Measurements from ENCODE around the gene MRPL20. TPM values are rescaled to one million over a fixed set of nuclear protein-coding genes. Genes with fewer than 3 reads are reported as not detected.

Gene MRPL20
- total and polyA plus RNA-seq, 4 donors, result 60.1 to 181 (median 122) TPM

DNA sequence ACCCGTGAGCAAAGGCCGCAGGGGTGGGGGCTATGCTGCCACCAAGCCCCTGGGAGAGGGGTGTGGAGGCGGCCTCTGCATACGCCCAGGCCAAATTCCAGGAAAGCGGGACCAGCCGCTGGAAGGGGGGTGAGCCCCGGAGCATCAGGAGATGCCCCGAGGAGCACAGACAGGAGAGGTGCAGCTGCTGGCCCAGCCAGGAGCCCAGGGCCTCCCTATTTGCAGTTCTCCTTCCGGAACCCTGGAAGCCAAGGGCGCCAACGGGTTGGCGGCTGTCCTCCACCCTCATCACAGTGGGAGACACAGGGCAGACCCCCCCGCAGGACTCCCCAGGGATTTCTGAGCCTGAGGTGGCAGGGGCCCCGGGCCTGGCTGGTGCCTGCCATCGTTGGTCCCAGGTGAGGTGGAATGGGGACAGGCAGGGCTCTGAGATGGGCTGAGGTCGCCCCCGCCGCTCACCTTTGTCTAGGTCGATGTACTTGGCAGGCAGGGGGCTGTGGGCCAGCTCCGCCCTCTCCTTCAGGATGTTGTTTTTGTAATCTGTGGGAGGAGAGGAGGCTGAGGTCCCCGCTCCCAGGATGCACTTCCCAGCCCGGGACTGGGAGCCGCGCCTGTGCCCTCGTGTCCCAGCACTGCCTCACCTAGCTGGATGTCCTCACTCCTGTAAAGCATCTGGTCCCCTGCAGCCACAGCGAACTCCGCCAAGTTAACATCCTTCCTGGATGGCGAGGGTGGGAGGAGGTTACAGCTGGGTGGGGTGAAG lies 53.5 kb downstream of the MRPL20 start:
- 36 to 38% methylated on average over 26 to 28 of the region's 28 CpGs for WGBS, 2 donors
- Histone ChIP-seq H3K9ac (ENCODE audit: insufficient read depth in 1 of 2, low read length in 2 of 2) (no peak overlapping the region), H3K27me3 (ENCODE audit: control insufficient read depth in 3 of 3, insufficient read depth in 3 of 3, low read length in 2 of 3) (no peaks in the 10 kb centered on the region), H3K4me1 (ENCODE audit: control insufficient read depth in 5 of 5, insufficient read depth in 5 of 5, low read length in 5 of 5) (peaks cover 0 to 21% (median 6%) of the 10 kb centered on the region in 5 donors), H3K36me3 (ENCODE audit: control insufficient read depth in 4 of 4, insufficient read depth in 4 of 4, low read length in 4 of 4) (peaks cover 0 to 14% (median 5%) of the 10 kb centered on the region in 4 donors), H3K27ac (ENCODE audit: low read depth in 1 of 2, low read length in 1 of 2) (no peak overlapping the region), H3K4me3 (no peak overlapping the region), H3K9me3 (ENCODE audit: control insufficient read depth in 4 of 4, insufficient read depth in 3 of 4, low read length in 3 of 4) (peaks cover 0 to 2% (median 0%) of the 10 kb centered on the region in 4 donors)
- ATAC-seq (ENCODE audit: insufficient read depth, low FRiP score) (no peak), DNase-seq (no peak)
- TF ChIP-seq CTCF (IDR thresholded peaks at IDR 0.05; ENCODE audit: control extremely low read depth, extremely low read depth), result no peak

GRCh38 chr1:1352786-1353388 lies 54.2 kb downstream of the MRPL20 start:
- 24 to 31% methylated on average over 5 of the region's 5 CpGs for WGBS, 2 donors
- no peak for TF ChIP-seq CTCF (IDR thresholded peaks at IDR 0.05; ENCODE audit: control extremely low read depth, extremely low read depth)
- Histone ChIP-seq H3K9me3 (ENCODE audit: control insufficient read depth in 4 of 4, insufficient read depth in 3 of 4, low read length in 3 of 4) (peaks cover 0 to 2% (median 0%) of the 10 kb centered on the region in 4 donors), H3K9ac (ENCODE audit: insufficient read depth in 1 of 2, low read length in 2 of 2) (no peak overlapping the region), H3K4me3 (no peak overlapping the region), H3K36me3 (ENCODE audit: control insufficient read depth in 4 of 4, insufficient read depth in 4 of 4, low read length in 4 of 4) (peaks cover 0 to 14% (median 5%) of the 10 kb centered on the region in 4 donors), H3K4me1 (ENCODE audit: control insufficient read depth in 5 of 5, insufficient read depth in 5 of 5, low read length in 5 of 5) (peaks cover 0 to 26% (median 7%) of the 10 kb centered on the region in 5 donors), H3K27ac (ENCODE audit: low read depth in 1 of 2, low read length in 1 of 2) (no peak overlapping the region), H3K27me3 (ENCODE audit: control insufficient read depth in 3 of 3, insufficient read depth in 3 of 3, low read length in 2 of 3) (no peaks in the 10 kb centered on the region)
- DNase-seq (no peak), ATAC-seq (ENCODE audit: insufficient read depth, low FRiP score) (no peak)

Other genes starting within 250 kb of the MRPL20 start
- gene TTLL10, start 233.4 kb downstream of the MRPL20 start, total RNA-seq, result 10 to 100 TPM in 1 of 2 donors, 1 to 10 TPM in 1; 4.8 to 19.7 TPM
- gene TTLL10, start 233.4 kb downstream of the MRPL20 start, polyA plus RNA-seq, result 1 to 10 TPM; 3.7 to 4.3 TPM
- gene TNFRSF18, start 200.7 kb downstream of the MRPL20 start, total RNA-seq, result 1 to 10 TPM; 2.7 to 4.0 TPM
- gene TNFRSF18, start 200.7 kb downstream of the MRPL20 start, polyA plus RNA-seq, result 1 to 10 TPM; 1.8 to 2.1 TPM
- 1 to 10 TPM; 3.6 to 5.3 TPM for gene TNFRSF4, start 193.1 kb downstream of the MRPL20 start, total RNA-seq
- gene TNFRSF4, start 193.1 kb downstream of the MRPL20 start, polyA plus RNA-seq, result 10 to 100 TPM in 1 of 2 donors, 1 to 10 TPM in 1; 8.5 to 11.3 TPM
- 100 to 1,000 TPM in 1 of 2 donors, 10 to 100 TPM in 1; 65.7 to 189 TPM for gene SDF4, start 175.3 kb downstream of the MRPL20 start, total RNA-seq
- 100 to 1,000 TPM; 108 to 178 TPM for gene SDF4, start 175.3 kb downstream of the MRPL20 start, polyA plus RNA-seq
- 10 to 100 TPM in 1 of 2 donors, 1 to 10 TPM in 1; 7.0 to 28.3 TPM for gene B3GALT6, start 175.1 kb downstream of the MRPL20 start, total RNA-seq
- gene B3GALT6, start 175.1 kb downstream of the MRPL20 start, polyA plus RNA-seq, result 10 to 100 TPM; 12.7 to 18.9 TPM
- 1 to 10 TPM; 1.5 to 2.5 TPM for gene C1QTNF12, start 160.6 kb downstream of the MRPL20 start, total RNA-seq
- gene C1QTNF12, start 160.6 kb downstream of the MRPL20 start, polyA plus RNA-seq, result 1 to 10 TPM; 1.2 to 3.0 TPM
- gene UBE2J2, start 133.4 kb downstream of the MRPL20 start, total RNA-seq, result 10 to 100 TPM; 36.0 to 57.4 TPM
- gene UBE2J2, start 133.4 kb downstream of the MRPL20 start, polyA plus RNA-seq, result 10 to 100 TPM; 45.9 to 48.2 TPM
- 1 to 10 TPM; 2.3 to 2.4 TPM for gene SCNN1D, start 126.9 kb downstream of the MRPL20 start, total RNA-seq
- gene SCNN1D, start 126.9 kb downstream of the MRPL20 start, polyA plus RNA-seq, result 1 to 10 TPM in 1 of 2 donors, under 1 TPM in 1; 0.94 to 3.5 TPM
- gene ACAP3, start 99.4 kb downstream of the MRPL20 start, total RNA-seq, result 10 to 100 TPM; 33.6 to 62.8 TPM
- gene ACAP3, start 99.4 kb downstream of the MRPL20 start, polyA plus RNA-seq, result 10 to 100 TPM; 18.7 to 42.0 TPM
- gene PUSL1, start 98.7 kb downstream of the MRPL20 start, total RNA-seq, result 10 to 100 TPM; 11.3 to 21.1 TPM
- gene PUSL1, start 98.7 kb downstream of the MRPL20 start, polyA plus RNA-seq, result 10 to 100 TPM; 16.1 to 23.7 TPM
- 100 to 1,000 TPM in 1 of 2 donors, 10 to 100 TPM in 1; 89.8 to 102 TPM for gene INTS11, start 82.6 kb downstream of the MRPL20 start, total RNA-seq
- 100 to 1,000 TPM in 1 of 2 donors, 10 to 100 TPM in 1; 91.2 to 130 TPM for gene INTS11, start 82.6 kb downstream of the MRPL20 start, polyA plus RNA-seq
- gene CPTP, start 82.5 kb downstream of the MRPL20 start, total RNA-seq, result 10 to 100 TPM; 14.2 to 24.2 TPM
- 10 to 100 TPM; 10.9 to 32.0 TPM for gene CPTP, start 82.5 kb downstream of the MRPL20 start, polyA plus RNA-seq
- gene TAS1R3, start 76.0 kb downstream of the MRPL20 start, total RNA-seq, result 1 to 10 TPM in 1 of 2 donors, under 1 TPM in 1; 0.67 to 1.3 TPM
- gene TAS1R3, start 76.0 kb downstream of the MRPL20 start, polyA plus RNA-seq, result under 1 TPM; 0.13 to 0.43 TPM
- gene DVL1, start 57.9 kb downstream of the MRPL20 start, total RNA-seq, result 10 to 100 TPM; 39.2 to 79.1 TPM
- 10 to 100 TPM; 48.8 to 76.9 TPM for gene DVL1, start 57.9 kb downstream of the MRPL20 start, polyA plus RNA-seq
- 100 to 1,000 TPM in 1 of 2 donors, 10 to 100 TPM in 1; 68.9 to 213 TPM for gene MXRA8, start 48.7 kb downstream of the MRPL20 start, total RNA-seq
- 10 to 100 TPM; 38.5 to 65.0 TPM for gene MXRA8, start 48.7 kb downstream of the MRPL20 start, polyA plus RNA-seq
- 100 to 1,000 TPM in 1 of 2 donors, 10 to 100 TPM in 1; 43.5 to 157 TPM for gene AURKAIP1, start 32.1 kb downstream of the MRPL20 start, total RNA-seq
- 100 to 1,000 TPM; 179 to 208 TPM for gene AURKAIP1, start 32.1 kb downstream of the MRPL20 start, polyA plus RNA-seq
- 100 to 1,000 TPM; 157 to 385 TPM for gene CCNL2, start 8.0 kb downstream of the MRPL20 start, total RNA-seq
- gene CCNL2, start 8.0 kb downstream of the MRPL20 start, polyA plus RNA-seq, result 100 to 1,000 TPM in 1 of 2 donors, 10 to 100 TPM in 1; 97.9 to 230 TPM
- gene ANKRD65, start 14.0 kb upstream of the MRPL20 start, total RNA-seq, result 10 to 100 TPM; 30.2 to 54.2 TPM
- gene ANKRD65, start 14.0 kb upstream of the MRPL20 start, polyA plus RNA-seq, result 10 to 100 TPM; 13.5 to 33.5 TPM
- gene VWA1, start 28.4 kb upstream of the MRPL20 start, total RNA-seq, result 10 to 100 TPM; 72.6 to 94.3 TPM
- 10 to 100 TPM; 51.7 to 65.6 TPM for gene VWA1, start 28.4 kb upstream of the MRPL20 start, polyA plus RNA-seq
- 10 to 100 TPM in 1 of 2 donors, under 1 TPM in 1; 0.60 to 14.0 TPM for gene ATAD3C, start 42.4 kb upstream of the MRPL20 start, total RNA-seq
- 10 to 100 TPM; 15.7 to 18.0 TPM for gene ATAD3C, start 42.4 kb upstream of the MRPL20 start, polyA plus RNA-seq
- 10 to 100 TPM; 21.6 to 39.0 TPM for gene ATAD3B, start 64.5 kb upstream of the MRPL20 start, total RNA-seq
- gene ATAD3B, start 64.5 kb upstream of the MRPL20 start, polyA plus RNA-seq, result 10 to 100 TPM; 23.4 to 32.6 TPM
- gene ATAD3A, start 104.9 kb upstream of the MRPL20 start, total RNA-seq, result 10 to 100 TPM in 1 of 2 donors, 1 to 10 TPM in 1; 8.1 to 31.3 TPM
- gene ATAD3A, start 104.9 kb upstream of the MRPL20 start, polyA plus RNA-seq, result 10 to 100 TPM; 26.9 to 29.8 TPM
- gene TMEM240, start 133.3 kb upstream of the MRPL20 start, total RNA-seq, result 1 to 10 TPM; 2.3 to 3.9 TPM
- 1 to 10 TPM; 2.3 to 4.2 TPM for gene TMEM240, start 133.3 kb upstream of the MRPL20 start, polyA plus RNA-seq
- gene SSU72, start 167.6 kb upstream of the MRPL20 start, total RNA-seq, result 100 to 1,000 TPM in 1 of 2 donors, 10 to 100 TPM in 1; 63.7 to 128 TPM
- gene SSU72, start 167.6 kb upstream of the MRPL20 start, polyA plus RNA-seq, result 100 to 1,000 TPM in 1 of 2 donors, 10 to 100 TPM in 1; 85.8 to 114 TPM
- gene FNDC10, start 192.8 kb upstream of the MRPL20 start, total RNA-seq, result 10 to 100 TPM in 1 of 2 donors, under 1 TPM in 1; 0.40 to 12.8 TPM
- 10 to 100 TPM in 1 of 2 donors, 1 to 10 TPM in 1; 2.5 to 10.7 TPM for gene FNDC10, start 192.8 kb upstream of the MRPL20 start, polyA plus RNA-seq
- 10 to 100 TPM; 41.6 to 60.0 TPM for gene MIB2, start 208.2 kb upstream of the MRPL20 start, total RNA-seq
- 10 to 100 TPM; 35.5 to 80.5 TPM for gene MIB2, start 208.2 kb upstream of the MRPL20 start, polyA plus RNA-seq
- gene MMP23B, start 224.9 kb upstream of the MRPL20 start, total RNA-seq, result 10 to 100 TPM; 29.2 to 40.3 TPM
- gene MMP23B, start 224.9 kb upstream of the MRPL20 start, polyA plus RNA-seq, result 10 to 100 TPM; 14.1 to 15.0 TPM

Data from lung (tissue), 12 donors.